K562 (cell line): ENCODE data around the gene TLR8. TPM values are rescaled to one million over a fixed set of nuclear protein-coding genes. Genes with fewer than 3 reads are reported as not detected.

Experiments used
- CBX2 ChIP-seq: fragments of 200-600 bp; sonication (generic); IDR thresholded peaks from one replicate; pipeline ENCODE4 v1.6.1; 2012; ENCODE audit warnings: mild to moderate bottlenecking, low read length, inconsistent platforms; ENCODE audit not compliant: insufficient read depth, poor library complexity, severe bottlenecking
- DIDO1 ChIP-seq: fragments of 450-650 bp; IDR thresholded peaks from 2 replicates; pipeline ENCODE4 v1.6.1; 2016; ENCODE audit warnings: low read depth, missing biosample characterization, missing genetic modification characterization
- HNRNPL ChIP-seq: fragments of 200-400 bp; formaldehyde crosslinking; IDR thresholded peaks from 2 replicates; pipeline ENCODE4 v1.6.1; 2017; ENCODE audit warnings: low read depth, mild to moderate bottlenecking, low read length
- NFATC3 ChIP-seq: fragments of 450-650 bp; IDR thresholded peaks from 2 replicates; pipeline ENCODE4 v1.6.1; 2017; ENCODE audit warnings: mild to moderate bottlenecking
- POLR2H ChIP-seq: IDR thresholded peaks from 2 replicates; pipeline ENCODE4 v1.6.1; 2016; ENCODE audit warnings: missing genetic modification characterization, low read depth, mild to moderate bottlenecking, control low read depth, missing compliant biosample characterization, moderate library complexity
- RFX5 ChIP-seq: IDR thresholded peaks from 2 replicates; pipeline ENCODE4 v1.6.1; 2011; ENCODE audit warnings: low read depth, mild to moderate bottlenecking, improper control_type of control experiment, low read length
- SMARCA5 ChIP-seq: fragments of 450-650 bp; IDR thresholded peaks from 2 replicates; pipeline ENCODE4 v1.6.1; 2016
- polyA plus RNA-seq, 8 experiments: library from polyadenylated mRNA; depleted of rRNA in 4 of 8; stranded (reverse) in 5 of 8; unstranded in 3 of 8; fragments of >200 nt; fragmentation: Nextera tagmentation in 2 of 8; fragmentation: Illumina TruSeq in 1 of 8; extraction: Ambion mirVana in 2 of 8; extraction: Trizol in 1 of 8; gene quantifications; 2 replicates each; pipeline versions ENCODE4 v1.2.1 to v1.2.3, GENCODE V29; 2011 to 2014; ENCODE audit warnings: inconsistent platforms in 1 of 8, missing spikeins in 1 of 8
- total RNA-seq, 7 experiments: library from RNA; depleted of rRNA in 6 of 7; stranded (reverse); fragments of >200 nt in 6 of 7; fragmentation: Illumina TruSeq in 2 of 7; extraction: Trizol in 2 of 7; gene quantifications; 2 replicates each; pipeline versions ENCODE4 v1.2.1 to v1.2.3, GENCODE V29; 2011 to 2021; ENCODE audit warnings: low replicate concordance in 1 of 7
- TF ChIP-seq, protein P1 (sequence below): fragments of 200-600 bp; sonication (generic); IDR thresholded peaks from one replicate; pipeline ENCODE4 v1.6.1; 2012; ENCODE audit warnings: mild to moderate bottlenecking, low read depth, low read length, inconsistent platforms
- TF ChIP-seq, protein P2 (sequence below): fragments of 250-450 bp; sonication (Bioruptor Pico); IDR thresholded peaks from 2 replicates; pipeline ENCODE4 v1.4.0; 2020; ENCODE audit warnings: borderline replicate concordance
- TF ChIP-seq, protein P3 (sequence below): sonication (generic); formaldehyde crosslinking; IDR thresholded peaks from 2 replicates; pipeline ENCODE4 v1.9.0; 2022; ENCODE audit warnings: mild to moderate bottlenecking, missing genetic modification reagents
- TF ChIP-seq, protein P4 (sequence below): IDR thresholded peaks from 2 replicates; pipeline ENCODE4 v1.6.1; 2011; ENCODE audit not compliant: insufficient read length; ENCODE audit errors: extremely low read depth

Gene TLR8
- total and polyA plus RNA-seq, 9 of the 15 experiments (the other 6 are each of a cell fraction or from before 2014, with no cell fraction given) = not detected

DNA sequence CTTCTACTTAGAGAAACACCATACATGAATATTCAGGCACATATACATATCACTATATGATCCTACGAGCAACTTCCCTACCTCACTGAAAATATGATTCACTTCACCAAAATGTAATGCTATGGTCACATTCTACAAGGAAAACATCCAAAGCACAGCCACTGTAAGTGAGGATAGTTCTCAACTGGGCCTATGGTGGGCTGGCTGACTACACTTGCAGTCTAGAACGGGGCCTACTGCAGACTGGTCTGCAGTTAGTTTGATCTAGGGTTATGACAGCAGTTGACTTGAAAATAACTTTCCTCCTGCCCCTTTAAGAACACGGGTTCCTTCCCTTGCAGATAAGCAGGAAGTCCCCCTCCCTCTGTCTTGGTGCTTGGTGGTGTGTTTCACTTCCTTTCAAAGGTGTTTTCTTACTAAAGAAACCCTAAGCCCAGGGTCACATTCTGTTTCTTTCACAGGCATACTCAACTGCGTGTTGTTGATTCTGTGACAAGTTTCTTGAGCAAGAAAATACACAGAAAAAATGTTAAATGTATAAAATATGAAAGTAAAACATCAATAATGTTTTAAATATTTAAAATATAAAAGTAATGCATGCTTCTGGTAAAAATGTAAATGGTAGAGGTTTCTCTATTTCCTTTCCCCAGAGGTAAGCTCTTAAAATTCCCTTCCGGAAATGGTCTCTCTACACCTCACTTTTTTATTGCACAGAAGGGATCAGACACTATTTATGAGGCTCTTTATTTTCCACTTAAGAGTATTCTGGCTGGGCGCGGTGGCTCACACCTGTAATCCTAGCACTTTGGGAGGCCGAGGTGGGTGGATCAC is 50.5 kb downstream of the TLR8 start (continued):
- TF ChIP-seq, protein P1, sequence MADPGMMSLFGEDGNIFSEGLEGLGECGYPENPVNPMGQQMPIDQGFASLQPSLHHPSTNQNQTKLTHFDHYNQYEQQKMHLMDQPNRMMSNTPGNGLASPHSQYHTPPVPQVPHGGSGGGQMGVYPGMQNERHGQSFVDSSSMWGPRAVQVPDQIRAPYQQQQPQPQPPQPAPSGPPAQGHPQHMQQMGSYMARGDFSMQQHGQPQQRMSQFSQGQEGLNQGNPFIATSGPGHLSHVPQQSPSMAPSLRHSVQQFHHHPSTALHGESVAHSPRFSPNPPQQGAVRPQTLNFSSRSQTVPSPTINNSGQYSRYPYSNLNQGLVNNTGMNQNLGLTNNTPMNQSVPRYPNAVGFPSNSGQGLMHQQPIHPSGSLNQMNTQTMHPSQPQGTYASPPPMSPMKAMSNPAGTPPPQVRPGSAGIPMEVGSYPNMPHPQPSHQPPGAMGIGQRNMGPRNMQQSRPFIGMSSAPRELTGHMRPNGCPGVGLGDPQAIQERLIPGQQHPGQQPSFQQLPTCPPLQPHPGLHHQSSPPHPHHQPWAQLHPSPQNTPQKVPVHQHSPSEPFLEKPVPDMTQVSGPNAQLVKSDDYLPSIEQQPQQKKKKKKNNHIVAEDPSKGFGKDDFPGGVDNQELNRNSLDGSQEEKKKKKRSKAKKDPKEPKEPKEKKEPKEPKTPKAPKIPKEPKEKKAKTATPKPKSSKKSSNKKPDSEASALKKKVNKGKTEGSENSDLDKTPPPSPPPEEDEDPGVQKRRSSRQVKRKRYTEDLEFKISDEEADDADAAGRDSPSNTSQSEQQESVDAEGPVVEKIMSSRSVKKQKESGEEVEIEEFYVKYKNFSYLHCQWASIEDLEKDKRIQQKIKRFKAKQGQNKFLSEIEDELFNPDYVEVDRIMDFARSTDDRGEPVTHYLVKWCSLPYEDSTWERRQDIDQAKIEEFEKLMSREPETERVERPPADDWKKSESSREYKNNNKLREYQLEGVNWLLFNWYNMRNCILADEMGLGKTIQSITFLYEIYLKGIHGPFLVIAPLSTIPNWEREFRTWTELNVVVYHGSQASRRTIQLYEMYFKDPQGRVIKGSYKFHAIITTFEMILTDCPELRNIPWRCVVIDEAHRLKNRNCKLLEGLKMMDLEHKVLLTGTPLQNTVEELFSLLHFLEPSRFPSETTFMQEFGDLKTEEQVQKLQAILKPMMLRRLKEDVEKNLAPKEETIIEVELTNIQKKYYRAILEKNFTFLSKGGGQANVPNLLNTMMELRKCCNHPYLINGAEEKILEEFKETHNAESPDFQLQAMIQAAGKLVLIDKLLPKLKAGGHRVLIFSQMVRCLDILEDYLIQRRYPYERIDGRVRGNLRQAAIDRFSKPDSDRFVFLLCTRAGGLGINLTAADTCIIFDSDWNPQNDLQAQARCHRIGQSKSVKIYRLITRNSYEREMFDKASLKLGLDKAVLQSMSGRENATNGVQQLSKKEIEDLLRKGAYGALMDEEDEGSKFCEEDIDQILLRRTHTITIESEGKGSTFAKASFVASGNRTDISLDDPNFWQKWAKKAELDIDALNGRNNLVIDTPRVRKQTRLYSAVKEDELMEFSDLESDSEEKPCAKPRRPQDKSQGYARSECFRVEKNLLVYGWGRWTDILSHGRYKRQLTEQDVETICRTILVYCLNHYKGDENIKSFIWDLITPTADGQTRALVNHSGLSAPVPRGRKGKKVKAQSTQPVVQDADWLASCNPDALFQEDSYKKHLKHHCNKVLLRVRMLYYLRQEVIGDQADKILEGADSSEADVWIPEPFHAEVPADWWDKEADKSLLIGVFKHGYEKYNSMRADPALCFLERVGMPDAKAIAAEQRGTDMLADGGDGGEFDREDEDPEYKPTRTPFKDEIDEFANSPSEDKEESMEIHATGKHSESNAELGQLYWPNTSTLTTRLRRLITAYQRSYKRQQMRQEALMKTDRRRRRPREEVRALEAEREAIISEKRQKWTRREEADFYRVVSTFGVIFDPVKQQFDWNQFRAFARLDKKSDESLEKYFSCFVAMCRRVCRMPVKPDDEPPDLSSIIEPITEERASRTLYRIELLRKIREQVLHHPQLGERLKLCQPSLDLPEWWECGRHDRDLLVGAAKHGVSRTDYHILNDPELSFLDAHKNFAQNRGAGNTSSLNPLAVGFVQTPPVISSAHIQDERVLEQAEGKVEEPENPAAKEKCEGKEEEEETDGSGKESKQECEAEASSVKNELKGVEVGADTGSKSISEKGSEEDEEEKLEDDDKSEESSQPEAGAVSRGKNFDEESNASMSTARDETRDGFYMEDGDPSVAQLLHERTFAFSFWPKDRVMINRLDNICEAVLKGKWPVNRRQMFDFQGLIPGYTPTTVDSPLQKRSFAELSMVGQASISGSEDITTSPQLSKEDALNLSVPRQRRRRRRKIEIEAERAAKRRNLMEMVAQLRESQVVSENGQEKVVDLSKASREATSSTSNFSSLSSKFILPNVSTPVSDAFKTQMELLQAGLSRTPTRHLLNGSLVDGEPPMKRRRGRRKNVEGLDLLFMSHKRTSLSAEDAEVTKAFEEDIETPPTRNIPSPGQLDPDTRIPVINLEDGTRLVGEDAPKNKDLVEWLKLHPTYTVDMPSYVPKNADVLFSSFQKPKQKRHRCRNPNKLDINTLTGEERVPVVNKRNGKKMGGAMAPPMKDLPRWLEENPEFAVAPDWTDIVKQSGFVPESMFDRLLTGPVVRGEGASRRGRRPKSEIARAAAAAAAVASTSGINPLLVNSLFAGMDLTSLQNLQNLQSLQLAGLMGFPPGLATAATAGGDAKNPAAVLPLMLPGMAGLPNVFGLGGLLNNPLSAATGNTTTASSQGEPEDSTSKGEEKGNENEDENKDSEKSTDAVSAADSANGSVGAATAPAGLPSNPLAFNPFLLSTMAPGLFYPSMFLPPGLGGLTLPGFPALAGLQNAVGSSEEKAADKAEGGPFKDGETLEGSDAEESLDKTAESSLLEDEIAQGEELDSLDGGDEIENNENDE = no peak
- TF ChIP-seq POLR2H (tag) (peak; percentile 75), DIDO1 (tag) (no peak), RFX5 (no peak), HNRNPL (no peak), NFATC3 (no peak), CBX2 (no peak), SMARCA5 (no peak)
- TF ChIP-seq, protein P2, sequence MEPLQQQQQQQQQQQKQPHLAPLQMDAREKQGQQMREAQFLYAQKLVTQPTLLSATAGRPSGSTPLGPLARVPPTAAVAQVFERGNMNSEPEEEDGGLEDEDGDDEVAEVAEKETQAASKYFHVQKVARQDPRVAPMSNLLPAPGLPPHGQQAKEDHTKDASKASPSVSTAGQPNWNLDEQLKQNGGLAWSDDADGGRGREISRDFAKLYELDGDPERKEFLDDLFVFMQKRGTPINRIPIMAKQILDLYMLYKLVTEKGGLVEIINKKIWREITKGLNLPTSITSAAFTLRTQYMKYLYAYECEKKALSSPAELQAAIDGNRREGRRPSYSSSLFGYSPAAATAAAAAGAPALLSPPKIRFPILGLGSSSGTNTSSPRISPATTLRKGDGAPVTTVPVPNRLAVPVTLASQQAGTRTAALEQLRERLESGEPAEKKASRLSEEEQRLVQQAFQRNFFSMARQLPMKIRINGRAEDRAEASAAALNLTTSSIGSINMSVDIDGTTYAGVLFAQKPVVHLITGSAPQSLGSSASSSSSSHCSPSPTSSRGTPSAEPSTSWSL = no peak
- TF ChIP-seq, protein P3, sequence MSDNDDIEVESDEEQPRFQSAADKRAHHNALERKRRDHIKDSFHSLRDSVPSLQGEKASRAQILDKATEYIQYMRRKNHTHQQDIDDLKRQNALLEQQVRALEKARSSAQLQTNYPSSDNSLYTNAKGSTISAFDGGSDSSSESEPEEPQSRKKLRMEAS (CRISPR knock-in tag) = no peak
- TF ChIP-seq, protein P4, sequence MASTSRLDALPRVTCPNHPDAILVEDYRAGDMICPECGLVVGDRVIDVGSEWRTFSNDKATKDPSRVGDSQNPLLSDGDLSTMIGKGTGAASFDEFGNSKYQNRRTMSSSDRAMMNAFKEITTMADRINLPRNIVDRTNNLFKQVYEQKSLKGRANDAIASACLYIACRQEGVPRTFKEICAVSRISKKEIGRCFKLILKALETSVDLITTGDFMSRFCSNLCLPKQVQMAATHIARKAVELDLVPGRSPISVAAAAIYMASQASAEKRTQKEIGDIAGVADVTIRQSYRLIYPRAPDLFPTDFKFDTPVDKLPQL = no peak
